HepG2 (cell line): ENCODE data around the gene CDC23. TPM values are rescaled to one million over a fixed set of nuclear protein-coding genes. Genes with fewer than 3 reads are reported as not detected.

Experiments
- ATAC-seq: fragments of 200-7000 bp; cut with Tn5 transposase; 3 replicates; pipeline ENCODE4 v1.9.1; 2020; ENCODE audit warnings: mild to moderate bottlenecking, moderate library complexity
- BruUV-seq: library from RNA; stranded (reverse); fragments of 400-500 nt; replicated peaks from 2 replicates; lab custom pipeline; 2021; lab: Mats Ljungman, UMichigan
- CTCF ChIA-PET: fragments of 300-600 bp; formaldehyde crosslinking; extraction: SDS; loops from one replicate; lab custom pipeline; 2021; ENCODE audit warnings: low total read pairs, inconsistent platforms, low intra/inter-chr PET ratio; lab: Yijun Ruan, JAX
- POLR2A ChIA-PET: fragments of 350-600 bp; sonication (Branson Sonifier 250); formaldehyde crosslinking; loops from one replicate; lab custom pipeline; 2020; ENCODE audit warnings: antibody characterized with exemption, inconsistent platforms; lab: Yijun Ruan, JAX
- DNase-seq: peaks from one replicate; pipeline ENCODE4 v3.0.0-alpha.2; 2015; ENCODE audit warnings: low spot score
- FAIRE-seq: peaks from 3 replicates; lab custom pipeline; 2011; peaks lifted over from hg19 to GRCh38; lab: Jason Lieb, UNC
- H2AFZ ChIP-seq: one replicate; pipeline ENCODE4 v1.6.1; 2011; ENCODE audit warnings: low read length, inconsistent platforms
- H3K27ac ChIP-seq: fragments of 300-600 bp; 3 replicates; pipeline ENCODE4 v1.8.0; 2011; ENCODE audit warnings: mixed run types, mild to moderate bottlenecking, mixed read lengths, low read length, inconsistent platforms; ENCODE audit not compliant: insufficient read depth; ENCODE audit errors: extremely low read length
- H3K27me3 ChIP-seq, 2 experiments: fragments of 200-600 bp in 1 of 2; 2 replicates in 1 of 2; 3 replicates in 1 of 2; pipeline versions ENCODE4 v1.6.0 to v1.8.0; 2011; ENCODE audit warnings: low read length in 2 of 2, mild to moderate bottlenecking in 2 of 2, moderate library complexity in 2 of 2, inconsistent platforms in 1 of 2; ENCODE audit not compliant: insufficient read depth in 2 of 2, control insufficient read depth in 1 of 2
- H3K36me3 ChIP-seq, 2 experiments: fragments of 200-600 bp in 1 of 2; replicated peaks in 1 of 2; 2 replicates in 1 of 2; 3 replicates in 1 of 2; pipeline versions ENCODE4 v1.5.1 to v1.8.0; 2011; ENCODE audit warnings: low read length in 2 of 2, inconsistent platforms in 1 of 2; ENCODE audit not compliant: insufficient read depth in 2 of 2, control insufficient read depth in 1 of 2
- H3K4me1 ChIP-seq: 2 replicates; pipeline ENCODE4 v1.5.1; 2012; ENCODE audit warnings: low read length, inconsistent platforms; ENCODE audit not compliant: insufficient read depth
- H3K4me2 ChIP-seq: 2 replicates; pipeline ENCODE4 v1.6.0; 2011; ENCODE audit warnings: low read depth, low read length, inconsistent platforms
- H3K4me3 ChIP-seq, 3 experiments: fragments of 200-600 bp in 1 of 3; sonication (generic), shearing (Covaris generic) in 1 of 3; replicated peaks in 1 of 3; 2 replicates each; pipeline ENCODE4 v1.5.1; 2011 to 2016; ENCODE audit warnings: low read length in 3 of 3, inconsistent platforms in 2 of 3, low read depth in 2 of 3, mild to moderate bottlenecking in 2 of 3, control low read depth in 1 of 3, mixed read lengths in 1 of 3; ENCODE audit not compliant: insufficient read depth in 1 of 3
- H3K79me2 ChIP-seq: one replicate; pipeline ENCODE4 v1.6.1; 2011; ENCODE audit warnings: low read length, inconsistent platforms; ENCODE audit not compliant: insufficient read depth
- H3K9ac ChIP-seq: 2 replicates; pipeline ENCODE4 v1.6.0; 2011; ENCODE audit warnings: mild to moderate bottlenecking, low read depth, low read length, inconsistent platforms; ENCODE audit not compliant: insufficient read depth
- H3K9me3 ChIP-seq: 2 replicates; pipeline ENCODE4 v1.5.1; 2012; ENCODE audit warnings: mild to moderate bottlenecking, low read length
- H4K20me1 ChIP-seq: 2 replicates; pipeline ENCODE4 v1.6.0; 2011; ENCODE audit warnings: inconsistent platforms, mild to moderate bottlenecking, low read length, moderate library complexity; ENCODE audit not compliant: insufficient read depth
- SCMH1 ChIP-seq: sonication (generic); formaldehyde crosslinking; IDR thresholded peaks from 2 replicates; pipeline ENCODE4 v1.9.0; 2021; ENCODE audit warnings: missing genetic modification reagents, mild to moderate bottlenecking, borderline replicate concordance
- YEATS2 ChIP-seq: sonication (generic); formaldehyde crosslinking; IDR thresholded peaks from 2 replicates; pipeline ENCODE4 v1.4.0; 2020; ENCODE audit warnings: missing genetic modification reagents, borderline replicate concordance
- ZBTB7A ChIP-seq: sonication (generic); formaldehyde crosslinking; IDR thresholded peaks from 2 replicates; pipeline ENCODE4 v1.8.0; 2022; ENCODE audit warnings: mild to moderate bottlenecking, missing genetic modification reagents
- ZSCAN12 ChIP-seq: sonication (generic); formaldehyde crosslinking; IDR thresholded peaks from 2 replicates; pipeline ENCODE4 v1.9.0; 2021; ENCODE audit warnings: mild to moderate bottlenecking, missing genetic modification reagents
- WGBS: methylation state at CpG from one replicate; pipeline ENCODE4 v1.1.6; 2017; ENCODE audit warnings: low lambda C conversion rate; 5-methylcytosine and 5-hydroxymethylcytosine counted together
- in situ Hi-C: cut with HindIII; loops from 2 replicates; pipeline ENCODE4 v1.10.0; 2017; ENCODE audit warnings: low pct_unique_long_range_greater_than_20kb; ENCODE audit not compliant: extremely low pct_ligation_motif_present
- intact Hi-C: fragments of 100-400 bp; cut with micrococcal nuclease; formaldehyde crosslinking; loops from one replicate; pipeline ENCODE4 v1.10.0; 2022; ENCODE audit not compliant: unreplicated experiment
- polyA plus RNA-seq, 8 experiments: library from polyadenylated mRNA; depleted of rRNA in 3 of 8; stranded (reverse) in 7 of 8; unstranded in 1 of 8; fragments of >200 nt; fragmentation: Illumina TruSeq in 4 of 8; extraction: Trizol in 4 of 8; gene quantifications; 2 replicates each; pipeline versions ENCODE4 v1.2.1 to v1.2.3, GENCODE V29; 2011 to 2016; ENCODE audit warnings: low read depth in 4 of 8, missing spikeins in 1 of 8, mixed read lengths in 1 of 8; ENCODE audit not compliant: insufficient read depth in 1 of 8
- total RNA-seq, 5 experiments: library from RNA; depleted of rRNA; stranded (reverse); fragments of >200 nt; fragmentation: Illumina TruSeq; extraction: Trizol; gene quantifications; 2 replicates each; pipeline ENCODE4 v1.2.3, GENCODE V29; 2016; ENCODE audit warnings: low read depth in 1 of 5
- TF ChIP-seq, protein P1 (sequence below): sonication (generic); formaldehyde crosslinking; IDR thresholded peaks from 2 replicates; pipeline ENCODE4 v1.5.0; 2020; ENCODE audit warnings: mild to moderate bottlenecking, missing genetic modification reagents
- TF ChIP-seq, protein P2 (sequence below): sonication (generic); formaldehyde crosslinking; IDR thresholded peaks from 2 replicates; pipeline ENCODE4 v1.4.0; 2020; ENCODE audit warnings: mild to moderate bottlenecking, missing genetic modification reagents
- TF ChIP-seq, protein P3 (sequence below): sonication (generic); formaldehyde crosslinking; IDR thresholded peaks from 2 replicates; pipeline ENCODE4 v1.5.1; 2020; ENCODE audit warnings: missing genetic modification reagents, mild to moderate bottlenecking, borderline replicate concordance
- TF ChIP-seq, protein P4 (sequence below): sonication (generic); formaldehyde crosslinking; IDR thresholded peaks from 2 replicates; pipeline ENCODE4 v1.4.0; 2020; ENCODE audit warnings: missing genetic modification reagents, borderline replicate concordance
- TF ChIP-seq, protein P5 (sequence below): sonication (generic); formaldehyde crosslinking; IDR thresholded peaks from 2 replicates; pipeline ENCODE4 v1.5.0; 2020; ENCODE audit warnings: missing genetic modification reagents, mild to moderate bottlenecking, borderline replicate concordance

The CDC23 gene
- total and polyA plus RNA-seq, 2 of the 13 experiments (the other 11 are each of a cell fraction or from before 2014, with no cell fraction given): 38.3 to 47.7 TPM

DNA sequence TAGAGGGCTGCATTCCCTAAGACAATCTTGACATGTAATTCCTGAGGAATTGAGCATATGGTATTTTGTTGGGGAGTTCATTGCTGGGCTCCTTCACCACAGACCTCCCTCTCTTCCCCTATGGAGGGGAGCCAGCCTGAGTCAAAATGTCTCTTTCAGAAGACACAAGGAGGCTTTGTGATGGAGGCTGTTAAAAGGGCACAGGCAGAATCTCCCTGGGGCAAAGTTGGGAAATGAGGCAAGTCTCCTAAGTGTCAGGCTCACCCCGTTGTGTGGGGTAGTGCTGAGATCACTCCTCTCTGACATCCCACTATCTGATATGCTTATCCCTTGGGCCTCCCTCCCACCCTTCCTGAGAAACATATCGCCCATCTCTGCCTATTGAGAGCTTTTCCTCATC lies 30.7 kb upstream of the CDC23 start (continued):
- TF ChIP-seq, protein P1, sequence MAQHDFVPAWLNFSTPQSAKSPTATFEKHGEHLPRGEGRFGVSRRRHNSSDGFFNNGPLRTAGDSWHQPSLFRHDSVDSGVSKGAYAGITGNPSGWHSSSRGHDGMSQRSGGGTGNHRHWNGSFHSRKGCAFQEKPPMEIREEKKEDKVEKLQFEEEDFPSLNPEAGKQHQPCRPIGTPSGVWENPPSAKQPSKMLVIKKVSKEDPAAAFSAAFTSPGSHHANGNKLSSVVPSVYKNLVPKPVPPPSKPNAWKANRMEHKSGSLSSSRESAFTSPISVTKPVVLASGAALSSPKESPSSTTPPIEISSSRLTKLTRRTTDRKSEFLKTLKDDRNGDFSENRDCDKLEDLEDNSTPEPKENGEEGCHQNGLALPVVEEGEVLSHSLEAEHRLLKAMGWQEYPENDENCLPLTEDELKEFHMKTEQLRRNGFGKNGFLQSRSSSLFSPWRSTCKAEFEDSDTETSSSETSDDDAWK (CRISPR knock-in tag): no peak
- TF ChIP-seq SCMH1 (CRISPR knock-in tag): no peak
- TF ChIP-seq, protein P2, sequence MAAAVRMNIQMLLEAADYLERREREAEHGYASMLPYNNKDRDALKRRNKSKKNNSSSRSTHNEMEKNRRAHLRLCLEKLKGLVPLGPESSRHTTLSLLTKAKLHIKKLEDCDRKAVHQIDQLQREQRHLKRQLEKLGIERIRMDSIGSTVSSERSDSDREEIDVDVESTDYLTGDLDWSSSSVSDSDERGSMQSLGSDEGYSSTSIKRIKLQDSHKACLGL (CRISPR knock-in tag): no peak
- TF ChIP-seq ZSCAN12 (CRISPR knock-in tag): no peak

DNA sequence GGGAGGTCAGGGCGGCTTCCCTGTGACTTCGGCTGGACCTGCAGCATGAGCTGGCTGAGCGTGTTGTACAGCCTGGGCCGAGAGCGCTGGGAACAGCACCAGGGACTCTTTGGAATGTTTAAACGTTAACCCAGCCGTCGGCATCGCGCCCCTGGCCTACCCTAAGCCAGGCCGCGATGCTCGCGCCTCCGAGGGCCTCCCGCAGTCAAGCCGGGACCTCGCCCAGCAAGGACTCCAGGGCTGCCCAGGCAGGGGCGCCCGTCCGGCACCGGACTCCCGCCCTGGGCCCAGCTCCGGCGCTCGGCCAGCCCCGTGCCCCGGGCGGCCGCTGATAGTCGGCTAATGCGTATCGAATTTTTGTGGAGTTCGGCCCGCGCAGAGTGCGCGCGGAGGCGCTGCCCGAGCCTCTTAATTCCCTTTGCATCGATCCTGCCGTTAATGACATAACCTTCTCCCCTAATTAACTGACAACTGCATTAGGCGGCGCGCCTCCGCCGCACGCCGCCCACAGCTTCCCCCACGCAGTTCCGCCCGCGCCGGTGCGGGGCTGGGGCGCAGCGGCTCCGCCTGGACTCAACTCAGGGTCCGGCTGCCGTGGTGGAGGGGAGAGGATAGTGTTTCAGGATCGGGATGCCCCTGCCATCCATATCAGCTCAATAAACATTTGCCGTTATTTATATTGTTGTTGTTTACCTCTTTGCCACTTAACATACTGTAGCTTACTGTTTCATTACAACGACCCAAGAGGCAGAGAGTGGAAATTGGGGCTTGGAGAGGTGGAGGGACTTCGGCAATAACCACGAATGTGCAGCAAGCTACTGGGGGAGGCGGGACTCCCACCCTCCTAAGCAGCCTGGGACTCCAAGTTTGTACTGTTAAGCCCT lies 28.8 kb upstream of the CDC23 start:
- no peaks in the 10 kb centered on the region for H3K79me2 ChIP-seq
- H2AFZ ChIP-seq: no peak overlapping the region
- ChIA-PET POLR2A (interaction anchor here (0.9 kb wide), 1 partner anchor 29 kb away, joined by 4 read pairs; the partner anchor contains the start of gene CDC23), CTCF (no interaction called here)
- peaks cover 51% of the 10 kb centered on the region for H3K4me1 ChIP-seq
- BruUV-seq: no TSS peak
- H3K4me2 ChIP-seq: peak overlapping the region; percentile 59
- peaks cover 0 to 26% of the 10 kb centered on the region in 2 experiments; a peak in 3 of 5 replicates for H3K27me3 ChIP-seq
- peak; percentile 34 for FAIRE-seq
- H3K27ac ChIP-seq: no peak overlapping the region
- H3K4me3 ChIP-seq: peak overlapping the region in 1 of 3 experiments; percentile 39; a peak in 2 of 6 replicates
- in situ Hi-C loops (no loop called here), intact Hi-C loops (no loop called here)
- H3K36me3 ChIP-seq: no peaks in the 10 kb centered on the region
- H3K9ac ChIP-seq: no peak overlapping the region
- ATAC-seq: peak; percentile 81
- 73% methylated on average over 43 of the region's 67 CpGs for WGBS
- H3K9me3 ChIP-seq: no peaks in the 10 kb centered on the region
- peak; percentile 15 for DNase-seq
- H4K20me1 ChIP-seq: no peaks in the 10 kb centered on the region
- TF ChIP-seq, protein P3, sequence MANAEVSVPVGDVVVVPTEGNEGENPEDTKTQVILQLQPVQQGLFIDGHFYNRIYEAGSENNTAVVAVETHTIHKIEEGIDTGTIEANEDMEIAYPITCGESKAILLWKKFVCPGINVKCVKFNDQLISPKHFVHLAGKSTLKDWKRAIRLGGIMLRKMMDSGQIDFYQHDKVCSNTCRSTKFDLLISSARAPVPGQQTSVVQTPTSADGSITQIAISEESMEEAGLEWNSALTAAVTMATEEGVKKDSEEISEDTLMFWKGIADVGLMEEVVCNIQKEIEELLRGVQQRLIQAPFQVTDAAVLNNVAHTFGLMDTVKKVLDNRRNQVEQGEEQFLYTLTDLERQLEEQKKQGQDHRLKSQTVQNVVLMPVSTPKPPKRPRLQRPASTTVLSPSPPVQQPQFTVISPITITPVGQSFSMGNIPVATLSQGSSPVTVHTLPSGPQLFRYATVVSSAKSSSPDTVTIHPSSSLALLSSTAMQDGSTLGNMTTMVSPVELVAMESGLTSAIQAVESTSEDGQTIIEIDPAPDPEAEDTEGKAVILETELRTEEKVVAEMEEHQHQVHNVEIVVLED (CRISPR knock-in tag): no peak
- TF ChIP-seq YEATS2 (CRISPR knock-in tag): no peak
- TF ChIP-seq ZBTB7A (CRISPR knock-in tag): 0 out of 2 replicates have a peak, but pooled peaks have one; percentile 21
- TF ChIP-seq, protein P4, sequence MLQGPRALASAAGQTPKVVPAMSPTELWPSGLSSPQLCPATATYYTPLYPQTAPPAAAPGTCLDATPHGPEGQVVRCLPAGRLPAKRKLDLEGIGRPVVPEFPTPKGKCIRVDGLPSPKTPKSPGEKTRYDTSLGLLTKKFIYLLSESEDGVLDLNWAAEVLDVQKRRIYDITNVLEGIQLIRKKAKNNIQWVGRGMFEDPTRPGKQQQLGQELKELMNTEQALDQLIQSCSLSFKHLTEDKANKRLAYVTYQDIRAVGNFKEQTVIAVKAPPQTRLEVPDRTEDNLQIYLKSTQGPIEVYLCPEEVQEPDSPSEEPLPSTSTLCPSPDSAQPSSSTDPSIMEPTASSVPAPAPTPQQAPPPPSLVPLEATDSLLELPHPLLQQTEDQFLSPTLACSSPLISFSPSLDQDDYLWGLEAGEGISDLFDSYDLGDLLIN (CRISPR knock-in tag): 0 out of 2 replicates have a peak, but pooled peaks have one; percentile 41
- TF ChIP-seq, protein P5, sequence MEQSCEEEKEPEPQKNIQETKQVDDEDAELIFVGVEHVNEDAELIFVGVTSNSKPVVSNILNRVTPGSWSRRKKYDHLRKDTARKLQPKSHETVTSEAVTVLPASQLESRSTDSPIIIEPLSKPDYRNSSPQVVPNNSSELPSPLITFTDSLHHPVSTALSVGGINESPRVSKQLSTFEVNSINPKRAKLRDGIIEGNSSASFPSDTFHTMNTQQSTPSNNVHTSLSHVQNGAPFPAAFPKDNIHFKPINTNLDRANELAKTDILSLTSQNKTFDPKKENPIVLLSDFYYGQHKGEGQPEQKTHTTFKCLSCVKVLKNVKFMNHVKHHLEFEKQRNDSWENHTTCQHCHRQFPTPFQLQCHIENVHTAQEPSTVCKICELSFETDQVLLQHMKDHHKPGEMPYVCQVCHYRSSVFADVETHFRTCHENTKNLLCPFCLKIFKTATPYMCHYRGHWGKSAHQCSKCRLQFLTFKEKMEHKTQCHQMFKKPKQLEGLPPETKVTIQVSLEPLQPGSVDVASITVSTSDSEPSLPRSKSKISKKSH: no peak
